Activated T-cell treated with anti-CD3 and anti-CD28 coated beads for 48 hours (primary cell): ENCODE results near the gene PAGE4.

Experiments
- DNase-seq: peaks from one replicate; pipeline ENCODE4 v3.0.0-alpha.2; 2020; ENCODE audit warnings: low read depth

Gene PAGE4

GRCh38 chrX:49829016-49829415, at the start of gene PAGE4:
TSS of gene PAGE4 (plus strand) at chrX:49829303. CDS start at chrX:49830429, 1,126 bp downstream.
- no peak for DNase-seq

GRCh38 chrX:49784747-49785280, 44.3 kb upstream of the PAGE4 start:
- no peak for DNase-seq

GRCh38 chrX:49792376-49792775, 36.7 kb upstream of the PAGE4 start:
- DNase-seq, result no peak

GRCh38 chrX:49793686-49794085, 35.4 kb upstream of the PAGE4 start:
- no peak for DNase-seq

GRCh38 chrX:49799828-49800227, 29.3 kb upstream of the PAGE4 start:
- DNase-seq, result no peak

- no peak for DNase-seq
Observed at GRCh38 chrX:49809891-49810632, 19.0 kb upstream of the PAGE4 start.

- no peak for DNase-seq
Observed at GRCh38 chrX:49812177-49812576, 16.9 kb upstream of the PAGE4 start.

- DNase-seq, result no peak
Observed at GRCh38 chrX:49816435-49816834, 12.7 kb upstream of the PAGE4 start.

- no peak for DNase-seq
Observed at GRCh38 chrX:49838374-49838773, 9.3 kb downstream of the PAGE4 start.

GRCh38 chrX:49840679-49841078, 11.6 kb downstream of the PAGE4 start:
- DNase-seq, result peak; percentile 37

GRCh38 chrX:49842621-49843020, 13.5 kb downstream of the PAGE4 start:
- DNase-seq, result no peak

- DNase-seq, result no peak
Observed at GRCh38 chrX:49844611-49845010, 15.5 kb downstream of the PAGE4 start.

GRCh38 chrX:49845701-49846403, 16.7 kb downstream of the PAGE4 start:
- no peak for DNase-seq

GRCh38 chrX:49846522-49846921, 17.4 kb downstream of the PAGE4 start:
- no peak for DNase-seq

- no peak for DNase-seq
Observed at GRCh38 chrX:49848275-49848674, 19.2 kb downstream of the PAGE4 start.

GRCh38 chrX:49850028-49850427, 20.9 kb downstream of the PAGE4 start:
- DNase-seq, result no peak

GRCh38 chrX:49853661-49854060, 24.6 kb downstream of the PAGE4 start:
- no peak for DNase-seq

- DNase-seq, result no peak
Observed at GRCh38 chrX:49856819-49857218, 27.7 kb downstream of the PAGE4 start.

- no peak for DNase-seq
Observed at GRCh38 chrX:49858341-49858740, 29.2 kb downstream of the PAGE4 start.

- no peak for DNase-seq
Observed at GRCh38 chrX:49859491-49859890, 30.4 kb downstream of the PAGE4 start.

- no peak for DNase-seq
Observed at GRCh38 chrX:49860867-49861535, 31.9 kb downstream of the PAGE4 start.

GRCh38 chrX:49862093-49862492, 33.0 kb downstream of the PAGE4 start:
- DNase-seq, result no peak

- DNase-seq, result no peak
Observed at GRCh38 chrX:49868739-49869138, 39.6 kb downstream of the PAGE4 start.
